HFFc6 (cell line): ENCODE results near the gene SLC38A10. TPM values are rescaled to one million over a fixed set of nuclear protein-coding genes. Genes with fewer than 3 reads are reported as not detected.

Experiments used
- DNase-seq: peaks from one replicate; pipeline ENCODE4 v3.0.0-alpha.2; 2018
- H3K27ac Mint-ChIP-seq: 2 replicates; pipeline ENCODE4 v1.8.0; 2020; ENCODE audit warnings: mild to moderate bottlenecking, mixed read lengths
- H3K27me3 Mint-ChIP-seq: 2 replicates; pipeline ENCODE4 v1.8.0; 2021; ENCODE audit warnings: mild to moderate bottlenecking, moderate library complexity, mixed read lengths; ENCODE audit not compliant: insufficient read depth
- H3K36me3 Mint-ChIP-seq: 2 replicates; pipeline ENCODE4 v1.8.0; 2021; ENCODE audit warnings: low read depth, mixed read lengths
- H3K4me1 Mint-ChIP-seq: 2 replicates; pipeline ENCODE4 v1.8.0; 2020; ENCODE audit warnings: low read depth, mixed read lengths
- H3K4me3 Mint-ChIP-seq: 2 replicates; pipeline ENCODE4 v1.8.0; 2020; ENCODE audit warnings: mild to moderate bottlenecking, moderate library complexity, mixed read lengths
- H3K9me3 Mint-ChIP-seq: 2 replicates; pipeline ENCODE4 v1.8.0; 2020; ENCODE audit warnings: mild to moderate bottlenecking, mixed read lengths
- CTCF ChIP-seq: fragments of 200-600 bp; sonication (generic); IDR thresholded peaks from 2 replicates; pipeline ENCODE4 v1.5.0; 2021; ENCODE audit warnings: antibody characterized with exemption, mild to moderate bottlenecking
- total RNA-seq, 6 experiments: library from RNA; stranded (reverse); fragmentation: NEBNext Ultra II Directional; extraction: Animal tissue kit (Norgen Biotek cat#: 25700); gene quantifications; 2 replicates in 1 of 6; 3 replicates in 5 of 6; pipeline ENCODE4 v1.2.3, GENCODE V29; 2021

The SLC38A10 gene
- total RNA-seq, 6 experiments from 2014 or later = 71.2 to 88.3 (median 72.2) TPM

- Mint-ChIP-seq H3K9me3 (no peaks in the 10 kb centered on the region), H3K36me3 (peaks cover 5% of the 10 kb centered on the region; the same call in 1 of the 2 replicates), H3K27me3 (no peaks in the 10 kb centered on the region; the same call in 1 of the 2 replicates), H3K4me3 (peak overlapping the region; percentile 94), H3K4me1 (peaks cover 32% of the 10 kb centered on the region), H3K27ac (peak overlapping the region; percentile 75)
- DNase-seq = no peak
- no peak for TF ChIP-seq CTCF
These were observed 536 bp downstream of the SLC38A10 start for GRCh38 chr17:81294512-81295030.

- H3K36me3 Mint-ChIP-seq = peaks cover 5% of the 10 kb centered on the region
- peaks cover 32% of the 10 kb centered on the region for H3K4me1 Mint-ChIP-seq
- H3K9me3 Mint-ChIP-seq = no peaks in the 10 kb centered on the region
- no peak for TF ChIP-seq CTCF
- no peak for DNase-seq
- no peak overlapping the region for H3K4me3 Mint-ChIP-seq
- no peak overlapping the region for H3K27ac Mint-ChIP-seq
- no peaks in the 10 kb centered on the region; the same call in 1 of the 2 replicates for H3K27me3 Mint-ChIP-seq
These were observed 2.7 kb downstream of the SLC38A10 start for GRCh38 chr17:81292450-81292849.

GRCh38 chr17:81291662-81292061 is 3.4 kb downstream of the SLC38A10 start:
- Mint-ChIP-seq H3K4me3 (no peak overlapping the region), H3K27ac (no peak overlapping the region), H3K9me3 (no peaks in the 10 kb centered on the region), H3K36me3 (peaks cover 5% of the 10 kb centered on the region), H3K27me3 (no peaks in the 10 kb centered on the region; the same call in 1 of the 2 replicates), H3K4me1 (peaks cover 29% of the 10 kb centered on the region)
- DNase-seq = no peak
- TF ChIP-seq CTCF = peak; percentile 70

GRCh38 chr17:81290230-81290629 is 4.9 kb downstream of the SLC38A10 start:
- DNase-seq = no peak
- no peak overlapping the region for H3K4me3 Mint-ChIP-seq
- TF ChIP-seq CTCF = no peak
- H3K27ac Mint-ChIP-seq = no peak overlapping the region
- H3K27me3 Mint-ChIP-seq = no peaks in the 10 kb centered on the region; the same call in 1 of the 2 replicates
- H3K9me3 Mint-ChIP-seq = no peaks in the 10 kb centered on the region
- H3K36me3 Mint-ChIP-seq = peaks cover 5% of the 10 kb centered on the region
- peaks cover 21% of the 10 kb centered on the region for H3K4me1 Mint-ChIP-seq

DNA sequence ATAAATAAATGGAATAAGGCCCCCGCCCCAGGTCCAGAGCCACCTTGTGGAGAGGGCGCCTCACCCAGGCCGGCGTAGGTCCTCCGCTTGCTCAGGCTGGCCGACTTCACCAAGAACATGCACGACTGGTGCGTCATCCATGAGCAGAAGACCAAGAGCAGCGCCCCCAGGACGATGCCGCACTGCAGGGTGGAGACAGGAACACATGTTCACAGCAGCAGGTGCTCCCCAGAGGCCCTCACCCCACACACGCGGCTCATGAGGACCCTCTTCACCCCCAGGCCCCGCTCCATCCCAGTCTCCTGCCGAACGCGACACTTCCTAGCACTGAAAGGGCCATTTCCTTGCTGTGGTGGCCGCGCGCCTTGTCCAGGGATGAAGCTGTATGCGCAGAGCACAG is 5.5 kb downstream of the SLC38A10 start:
- TF ChIP-seq CTCF = peak; percentile 35; the same call in 1 of the 2 replicates
- Mint-ChIP-seq H3K36me3 (peaks cover 5% of the 10 kb centered on the region), H3K4me1 (peaks cover 24% of the 10 kb centered on the region), H3K27ac (no peak overlapping the region), H3K9me3 (no peaks in the 10 kb centered on the region), H3K27me3 (no peaks in the 10 kb centered on the region; the same call in 1 of the 2 replicates), H3K4me3 (no peak overlapping the region)
- no peak for DNase-seq
